Fibroblast of villous mesenchyme (primary cell): ENCODE results near the gene EIF4E2. TPM values are rescaled to one million over a fixed set of nuclear protein-coding genes. Genes with fewer than 3 reads are reported as not detected.
"Not testable (repeated sequence)": the region's sequence is repeated elsewhere in the genome, so short reads cannot be mapped to it uniquely, and the experiment has no call there.

Experiments
- DNase-seq: peaks from one replicate; pipeline ENCODE4 v3.0.0-alpha.2; 2010; ENCODE audit warnings: low read depth
- H3K4me3 ChIP-seq: 2 replicates; pipeline ENCODE4 v1.5.1; 2011; ENCODE audit warnings: low read depth, mild to moderate bottlenecking, low read length
- CTCF ChIP-seq: IDR thresholded peaks from 2 replicates; pipeline ENCODE4 v1.5.1; 2012; ENCODE audit warnings: low read depth, mild to moderate bottlenecking, low read length; ENCODE audit not compliant: insufficient read depth
- total RNA-seq: library from RNA; depleted of rRNA; stranded (reverse); fragments of >200 nt; gene quantifications from 2 replicates; pipeline ENCODE4 v1.2.3, GENCODE V29; 2012

The EIF4E2 gene
- total RNA-seq, 1 donor, result 74.7 TPM

- no peak overlapping the region for H3K4me3 ChIP-seq
- no peak for DNase-seq
- no peak for TF ChIP-seq CTCF
Measured at GRCh38 chr2:232532419-232532818, 18.1 kb upstream of the EIF4E2 start.

GRCh38 chr2:232532821-232533220, 17.7 kb upstream of the EIF4E2 start:
- H3K4me3 ChIP-seq, DNase-seq: not testable (repeated sequence)

- DNase-seq, result peak; percentile 13
- H3K4me3 ChIP-seq, result no peak overlapping the region
Measured at GRCh38 chr2:232533944-232534710, 16.4 kb upstream of the EIF4E2 start.

GRCh38 chr2:232534940-232535651, 15.4 kb upstream of the EIF4E2 start:
- DNase-seq, result no peak
- no peak for TF ChIP-seq CTCF
- H3K4me3 ChIP-seq, result no peak overlapping the region

More at GRCh38 chr2:232533944-232534710, 16.4 kb upstream of the EIF4E2 start:
- no peak for TF ChIP-seq CTCF

GRCh38 chr2:232535761-232536530, 14.5 kb upstream of the EIF4E2 start:
- TF ChIP-seq CTCF, result no peak
- DNase-seq, result no peak
- H3K4me3 ChIP-seq, result no peak overlapping the region

GRCh38 chr2:232537079-232537478, 13.4 kb upstream of the EIF4E2 start:
- DNase-seq, result no peak
- H3K4me3 ChIP-seq, result no peak overlapping the region
- peak; percentile 29 for TF ChIP-seq CTCF

GRCh38 chr2:232537499-232537898, 13.0 kb upstream of the EIF4E2 start:
- H3K4me3 ChIP-seq, result no peak overlapping the region
- no peak for TF ChIP-seq CTCF
- no peak for DNase-seq
